HG03108 (cell line): Measurements from ENCODE around the gene ZNF678.

Source experiments
- ATAC-seq: cut with Tn5 transposase; IDR thresholded peaks from one replicate; pipeline ENCODE4 v1.9.1; 2021; ENCODE audit warnings: moderate library complexity; ENCODE audit not compliant: unreplicated experiment

Gene ZNF678

GRCh38 chr1:227563324-227564201, at the start of gene ZNF678:
ZNF678 (plus strand) TSS chr1:227563556; CDS start chr1:227650992, 87,436 bp downstream.
- peak; percentile 95 for ATAC-seq

DNA sequence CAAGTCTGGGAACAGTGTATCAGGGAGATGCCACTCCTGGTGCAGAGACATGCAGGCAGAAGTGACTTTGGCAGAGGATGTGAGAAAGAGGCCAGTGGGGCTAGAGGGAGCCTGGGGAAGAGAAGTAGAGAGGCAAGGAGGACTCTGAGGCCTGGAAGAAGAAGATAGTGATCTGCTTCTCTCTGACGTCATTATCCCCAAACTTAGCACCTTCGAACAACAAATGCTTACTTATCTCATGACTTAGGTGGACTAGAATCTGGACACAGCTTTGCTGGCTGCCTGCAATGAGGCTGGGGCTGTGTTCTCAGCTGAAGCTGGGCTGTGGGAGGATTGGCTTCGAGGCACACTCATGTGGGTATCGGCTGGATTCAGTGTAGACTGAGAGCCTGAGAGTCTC, 44.5 kb upstream of the ZNF678 start:
- ATAC-seq: no peak

DNA sequence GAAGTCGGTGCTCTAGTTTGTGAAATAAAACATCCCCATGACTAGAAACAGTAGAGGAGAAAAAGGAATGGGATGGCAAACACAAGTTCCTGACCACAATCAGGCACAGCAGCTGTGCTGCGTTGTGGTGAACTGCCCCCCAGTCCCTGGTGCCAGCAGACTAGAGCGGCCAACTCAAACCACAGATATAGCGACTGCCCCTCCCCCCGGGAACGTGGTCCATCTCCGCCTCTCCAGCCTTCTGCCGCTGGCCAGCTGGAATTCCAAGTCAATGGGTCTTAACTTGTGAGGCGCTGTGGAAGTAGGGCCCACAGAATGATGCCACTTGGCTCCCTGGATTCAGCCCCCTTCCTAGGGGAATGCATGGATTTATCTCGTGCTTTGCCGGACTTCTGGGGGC, 41.6 kb upstream of the ZNF678 start:
- no peak for ATAC-seq

DNA sequence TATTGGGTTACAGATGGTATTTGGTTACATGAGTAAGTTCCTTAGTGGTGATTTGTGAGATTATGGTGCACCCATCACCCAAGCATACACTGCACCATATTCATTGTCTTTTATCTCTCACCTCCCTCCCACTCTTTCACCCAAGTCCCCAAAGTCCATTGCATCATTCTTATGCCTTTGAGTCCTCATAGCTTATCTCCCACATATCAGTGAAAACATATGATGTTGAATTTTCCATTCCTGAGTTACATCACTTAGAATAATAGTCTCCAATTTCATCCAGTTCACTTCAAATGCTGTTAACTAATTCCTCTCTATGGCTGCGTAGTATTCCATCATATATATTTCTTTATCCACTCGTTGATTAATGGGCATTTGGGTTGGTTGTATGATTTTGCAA, 36.8 kb upstream of the ZNF678 start:
- no peak for ATAC-seq

DNA sequence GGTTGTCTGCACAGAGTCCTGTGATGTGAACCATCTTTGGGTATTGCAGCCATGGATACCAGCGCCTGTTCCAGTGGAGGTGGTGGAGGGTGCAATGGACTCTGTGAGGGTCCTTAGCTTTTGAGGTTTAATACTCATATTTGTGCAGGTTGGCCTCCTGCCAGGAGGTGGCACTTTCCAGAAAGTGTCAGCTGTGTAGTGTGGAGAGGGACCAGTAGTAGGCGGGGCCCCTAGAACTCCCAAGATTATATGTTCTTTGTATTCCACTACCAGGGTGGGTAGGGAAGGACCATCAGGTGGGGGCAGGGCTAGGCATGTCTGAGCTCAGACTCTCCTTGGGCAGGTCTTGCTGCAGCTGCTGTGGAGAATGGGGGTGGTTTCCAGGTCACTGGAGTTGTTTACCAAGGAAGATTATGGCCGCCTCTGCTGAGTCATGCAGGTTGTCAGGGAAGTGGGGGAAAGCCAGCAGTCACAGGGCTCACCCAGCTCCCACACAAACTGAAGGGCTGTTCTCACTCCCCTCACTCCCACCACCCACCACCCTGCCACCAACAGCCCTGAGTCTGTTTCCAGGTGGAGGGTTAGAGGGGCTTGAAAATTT, 31.2 kb upstream of the ZNF678 start:
- ATAC-seq: no peak

GRCh38 chr1:227540170-227541098, 22.9 kb upstream of the ZNF678 start:
- ATAC-seq: no peak

- no peak for ATAC-seq
Measured at GRCh38 chr1:227541129-227541528, 22.2 kb upstream of the ZNF678 start.

- no peak for ATAC-seq
Measured at GRCh38 chr1:227541796-227542152, 21.6 kb upstream of the ZNF678 start.

DNA sequence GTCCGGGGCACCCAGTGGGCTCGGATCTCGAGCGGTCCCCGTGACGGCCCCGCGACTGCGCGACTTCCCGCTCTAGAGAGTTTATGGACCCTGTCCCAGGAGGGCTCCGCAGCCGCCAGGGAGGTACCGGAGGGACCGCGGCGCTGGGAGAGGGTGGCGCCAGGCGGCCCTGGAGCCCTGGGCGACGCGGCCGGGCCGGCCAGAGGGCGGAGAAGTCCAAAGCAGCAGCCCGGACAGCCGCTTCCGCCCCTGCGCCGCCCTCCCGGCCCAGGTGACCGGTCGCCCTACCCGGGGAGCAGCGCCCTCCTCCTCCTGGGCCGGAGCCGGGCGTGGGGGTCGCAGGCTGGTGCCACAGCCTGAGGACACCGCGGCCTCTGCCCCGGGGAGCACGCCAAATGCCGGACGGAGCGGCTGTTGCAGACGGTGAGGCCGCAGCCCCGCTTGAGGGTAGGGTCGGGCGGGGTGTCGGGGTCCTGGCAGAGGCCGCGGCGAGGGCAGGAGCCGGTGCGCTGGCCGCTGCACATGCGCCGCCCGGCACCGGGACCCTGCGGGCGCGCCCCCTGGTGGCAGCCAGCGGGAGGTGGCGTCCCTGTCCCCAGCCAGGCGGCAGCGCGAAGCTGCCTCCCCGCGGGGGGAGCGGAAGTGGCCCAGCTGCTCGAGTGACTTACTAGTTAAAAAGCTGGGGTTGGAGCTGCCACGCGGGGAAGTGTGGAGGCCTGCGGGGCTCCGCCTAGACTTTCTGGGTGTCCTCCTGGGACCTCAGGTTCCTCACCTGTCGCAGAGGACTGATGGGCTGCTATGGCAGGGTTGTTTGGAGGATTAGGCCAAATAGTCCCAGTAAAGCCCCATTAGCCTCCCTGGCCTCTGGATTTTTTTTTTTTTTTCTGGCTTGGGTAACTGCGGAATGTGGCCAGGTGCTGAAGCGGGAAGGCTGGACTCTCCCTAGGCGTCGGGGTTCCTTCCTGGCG, 20.9 kb upstream of the ZNF678 start:
- peak; percentile 98 for ATAC-seq

- no peak for ATAC-seq
Measured at GRCh38 chr1:227543283-227544066, 19.9 kb upstream of the ZNF678 start.

DNA sequence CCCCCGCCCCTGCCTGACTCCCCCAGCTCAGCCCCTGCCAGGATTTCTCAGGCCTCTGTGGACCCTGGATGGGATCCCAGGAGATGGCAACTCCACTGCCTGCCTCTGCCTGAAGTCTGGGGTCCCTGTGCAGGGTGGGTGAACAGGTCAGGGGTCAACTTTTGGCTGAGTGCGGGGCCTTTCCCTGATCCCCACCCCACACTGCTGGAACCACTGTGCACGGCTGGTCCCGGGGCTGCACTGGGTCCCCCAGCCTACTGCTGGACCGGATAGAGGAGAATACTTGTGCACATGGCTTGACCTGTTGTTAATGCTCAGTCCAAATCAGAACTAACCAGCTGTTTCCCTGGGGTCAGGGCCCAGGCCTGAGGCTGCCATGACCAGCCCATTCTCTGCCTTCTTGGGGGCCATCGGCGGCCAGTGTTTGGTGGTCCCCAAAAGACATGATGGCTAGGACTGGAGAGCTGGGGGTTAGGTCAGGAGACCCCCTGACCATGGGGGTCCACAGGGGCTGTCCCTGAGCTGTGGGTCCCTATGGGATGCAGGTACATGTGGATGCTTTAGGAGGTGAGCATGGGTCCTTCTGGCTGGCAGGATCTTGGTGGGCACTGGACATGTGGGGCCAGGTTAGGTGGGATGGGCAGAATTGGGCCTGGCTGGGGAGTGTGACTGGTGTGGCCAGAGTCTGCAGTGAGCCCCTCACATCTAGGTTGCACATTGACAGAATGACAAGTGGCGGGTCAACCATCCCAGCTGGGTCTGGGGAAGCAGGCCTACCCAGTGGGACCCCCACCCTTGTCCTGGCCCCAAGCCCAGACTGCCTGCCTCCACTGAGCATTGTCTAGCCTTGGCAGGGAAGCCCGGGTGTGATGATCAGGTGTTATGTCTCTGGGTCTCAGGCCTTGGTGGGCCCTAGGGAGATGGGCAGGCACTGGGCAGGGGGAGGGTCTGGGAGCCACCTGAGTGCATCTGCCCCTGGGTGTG, 19.0 kb upstream of the ZNF678 start:
- no peak for ATAC-seq

- ATAC-seq: no peak
Measured at GRCh38 chr1:227545361-227545760, 18.0 kb upstream of the ZNF678 start.

DNA sequence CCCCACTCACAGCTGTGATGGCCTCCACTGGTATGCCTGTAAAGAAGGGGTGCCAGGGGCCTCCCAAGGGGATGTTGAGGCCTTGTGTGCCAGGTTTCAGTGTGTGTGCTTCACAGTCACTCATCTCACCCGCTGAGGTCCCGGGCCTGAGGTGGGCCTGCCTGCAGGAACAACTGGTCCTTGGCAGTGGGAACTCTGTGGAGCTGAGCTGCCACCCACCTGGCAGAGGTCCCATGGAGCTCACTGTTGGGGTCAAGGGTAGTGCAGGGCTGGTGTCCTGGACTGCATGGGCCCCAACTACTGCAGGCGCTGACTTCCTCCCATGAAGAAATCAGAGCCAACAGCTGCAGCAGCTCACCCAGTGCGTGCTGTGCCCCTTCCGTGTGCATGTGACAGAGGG, 17.3 kb upstream of the ZNF678 start:
- no peak for ATAC-seq

- ATAC-seq: no peak
Measured at GRCh38 chr1:227546598-227547309, 16.6 kb upstream of the ZNF678 start.

DNA sequence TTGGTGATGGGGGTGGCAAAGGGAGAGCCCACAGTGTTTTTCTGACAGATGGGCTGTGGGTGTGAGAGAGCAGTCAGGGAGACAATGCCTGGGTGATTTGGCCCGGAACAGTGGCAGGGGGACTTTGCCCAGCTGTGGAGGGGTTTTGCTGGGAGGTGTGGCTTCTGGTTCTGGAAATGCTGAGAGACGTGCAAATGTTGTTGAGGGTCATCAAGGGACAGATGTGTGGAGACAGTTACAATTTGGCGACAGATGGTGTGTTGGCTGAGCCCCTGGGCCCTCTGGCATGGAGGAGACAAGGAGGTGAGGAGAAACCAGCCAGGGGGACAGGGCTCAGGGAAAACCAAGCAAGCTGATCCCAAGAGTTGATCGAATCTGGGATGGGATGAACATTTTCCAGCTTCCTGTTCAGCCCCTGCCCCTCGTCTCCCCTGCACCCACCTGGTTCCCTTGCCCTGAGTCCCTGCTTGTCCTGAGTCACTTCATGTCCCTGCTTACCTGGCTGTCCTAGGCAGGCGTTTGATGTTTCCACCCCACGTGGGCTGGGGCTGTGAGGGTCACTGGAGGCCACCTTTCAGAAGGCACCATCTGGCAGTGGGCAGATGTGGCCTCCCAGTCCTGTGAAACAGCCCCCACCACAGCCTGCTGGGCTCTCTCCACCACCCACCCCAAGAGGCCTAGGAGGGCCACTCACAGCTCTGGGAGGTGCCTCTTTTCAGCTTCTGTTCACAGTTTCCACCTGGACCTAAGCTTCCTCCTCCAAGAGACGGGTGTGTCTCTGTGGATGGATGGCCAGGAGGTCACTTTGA, 15.8 kb upstream of the ZNF678 start:
- ATAC-seq: no peak

- no peak for ATAC-seq
Measured at GRCh38 chr1:227548119-227548397, 15.3 kb upstream of the ZNF678 start.

GRCh38 chr1:227548448-227548847, 14.9 kb upstream of the ZNF678 start:
- ATAC-seq: no peak
